HEK293 (cell line): Measurements from ENCODE around the gene ALG12.
A peak's percentile ranks its signal among the peaks of the same experiment; 100 is the strongest.

Source experiments
- CTCF ChIA-PET: fragments of 350-600 bp; formaldehyde crosslinking; extraction: SDS; loops from one replicate; lab custom pipeline; 2021; ENCODE audit warnings: antibody characterized with exemption; lab: Yijun Ruan, JAX
- POLR2A ChIA-PET: fragments of 300-600 bp; formaldehyde crosslinking; extraction: SDS; loops from one replicate; lab custom pipeline; 2020; ENCODE audit warnings: antibody characterized with exemption, inconsistent platforms; lab: Yijun Ruan, JAX
- H3K27ac ChIP-seq: fragments of 200-500 bp; sonication (Bioruptor generic); 2 replicates; pipeline ENCODE4 v1.5.1; 2014; ENCODE audit warnings: low read depth, low read length, control low read depth, inconsistent platforms; ENCODE audit errors: extremely low read depth
- H3K36me3 ChIP-seq, 2 experiments: fragments of 200-500 bp in 1 of 2; sonication (Bioruptor generic) in 1 of 2; 1 replicate in 1 of 2; 2 replicates in 1 of 2; pipeline ENCODE4 v1.5.1; 2014 to 2017; ENCODE audit warnings: inconsistent platforms in 2 of 2, low read length in 2 of 2; ENCODE audit not compliant: control insufficient read depth in 2 of 2, insufficient read depth in 1 of 2
- H3K4me1 ChIP-seq: fragments of 200-500 bp; sonication (Bioruptor generic); 2 replicates; pipeline ENCODE4 v1.5.1; 2014; ENCODE audit warnings: mild to moderate bottlenecking, low read length, inconsistent platforms; ENCODE audit not compliant: control insufficient read depth, insufficient read depth
- H3K4me3 ChIP-seq: 2 replicates; pipeline ENCODE4 v1.5.1; 2011; ENCODE audit warnings: low read depth, mild to moderate bottlenecking, control low read depth, low read length, moderate library complexity
- H3K9me3 ChIP-seq: fragments of 200-500 bp; sonication (Bioruptor generic); 2 replicates; pipeline ENCODE4 v1.5.1; 2014; ENCODE audit warnings: low read depth, low read length, inconsistent platforms; ENCODE audit not compliant: control insufficient read depth, insufficient read depth
- EGR2 ChIP-seq: fragments of 450-650 bp; formaldehyde crosslinking; IDR thresholded peaks from 2 replicates; pipeline ENCODE4 v1.5.1; 2016; ENCODE audit warnings: low read depth, missing biosample characterization, missing genetic modification characterization
- HIC1 ChIP-seq: fragments of 450-650 bp; formaldehyde crosslinking; IDR thresholded peaks from 2 replicates; pipeline ENCODE4 v1.5.1; 2016; ENCODE audit warnings: missing biosample characterization, missing genetic modification characterization
- KLF1 ChIP-seq: fragments of 450-650 bp; formaldehyde crosslinking; IDR thresholded peaks from 2 replicates; pipeline ENCODE4 v1.5.1; 2016; ENCODE audit warnings: missing biosample characterization, missing genetic modification characterization
- KLF9 ChIP-seq: fragments of 450-650 bp; formaldehyde crosslinking; IDR thresholded peaks from 2 replicates; pipeline ENCODE4 v1.5.1; 2016; ENCODE audit warnings: missing biosample characterization, missing genetic modification characterization, low read depth
- OVOL3 ChIP-seq: fragments of 450-650 bp; formaldehyde crosslinking; IDR thresholded peaks from 2 replicates; pipeline ENCODE4 v1.5.1; 2016; ENCODE audit warnings: missing biosample characterization, missing genetic modification characterization
- PRDM2 ChIP-seq: fragments of 450-650 bp; formaldehyde crosslinking; IDR thresholded peaks from 2 replicates; pipeline ENCODE4 v1.5.1; 2016; ENCODE audit warnings: missing biosample characterization, missing genetic modification characterization, borderline replicate concordance
- SCRT1 ChIP-seq: fragments of 450-650 bp; formaldehyde crosslinking; IDR thresholded peaks from 2 replicates; pipeline ENCODE4 v1.5.1; 2016; ENCODE audit warnings: missing biosample characterization, missing genetic modification characterization, borderline replicate concordance
- SP2 ChIP-seq: fragments of 450-650 bp; formaldehyde crosslinking; IDR thresholded peaks from 2 replicates; pipeline ENCODE4 v1.5.1; 2016; ENCODE audit warnings: missing biosample characterization, missing genetic modification characterization
- ZBTB7A ChIP-seq: fragments of 450-650 bp; formaldehyde crosslinking; IDR thresholded peaks from 2 replicates; pipeline ENCODE4 v1.5.1; 2016; ENCODE audit warnings: low read depth, missing biosample characterization, missing genetic modification characterization
- ZFHX2 ChIP-seq: fragments of 450-650 bp; formaldehyde crosslinking; conservative IDR thresholded peaks from 2 replicates; pipeline ENCODE4 v1.5.1; 2016; ENCODE audit warnings: missing biosample characterization, missing genetic modification characterization
- ZNF214 ChIP-seq: fragments of 450-650 bp; formaldehyde crosslinking; IDR thresholded peaks from 2 replicates; pipeline ENCODE4 v1.5.1; 2017; ENCODE audit warnings: missing biosample characterization, mild to moderate bottlenecking, missing genetic modification characterization, borderline replicate concordance
- ZNF292 ChIP-seq: fragments of 450-650 bp; formaldehyde crosslinking; IDR thresholded peaks from 2 replicates; pipeline ENCODE4 v1.5.1; 2016; ENCODE audit warnings: low read depth, missing biosample characterization, missing genetic modification characterization, borderline replicate concordance
- ZNF423 ChIP-seq: fragments of 450-650 bp; formaldehyde crosslinking; IDR thresholded peaks from 2 replicates; pipeline ENCODE4 v1.5.1; 2016; ENCODE audit warnings: missing biosample characterization, missing genetic modification characterization
- ZNF510 ChIP-seq: fragments of 450-650 bp; formaldehyde crosslinking; IDR thresholded peaks from 2 replicates; pipeline ENCODE4 v1.5.1; 2018; ENCODE audit warnings: mild to moderate bottlenecking, missing genetic modification characterization, missing biosample characterization; ENCODE audit not compliant: insufficient replicate concordance
- ZNF621 ChIP-seq: fragments of 450-650 bp; formaldehyde crosslinking; IDR thresholded peaks from 2 replicates; pipeline ENCODE4 v1.5.1; 2017; ENCODE audit warnings: missing biosample characterization, missing genetic modification characterization
- ZNF654 ChIP-seq: fragments of 450-650 bp; formaldehyde crosslinking; IDR thresholded peaks from 2 replicates; pipeline ENCODE4 v1.5.1; 2016; ENCODE audit warnings: low read depth, missing biosample characterization, missing genetic modification characterization
- TF ChIP-seq, protein P1 (sequence below): sonication (generic); formaldehyde crosslinking; IDR thresholded peaks from 2 replicates; pipeline ENCODE4 v1.8.1; 2022; ENCODE audit warnings: mild to moderate bottlenecking, moderate library complexity, missing genetic modification reagents

Gene ALG12

DNA sequence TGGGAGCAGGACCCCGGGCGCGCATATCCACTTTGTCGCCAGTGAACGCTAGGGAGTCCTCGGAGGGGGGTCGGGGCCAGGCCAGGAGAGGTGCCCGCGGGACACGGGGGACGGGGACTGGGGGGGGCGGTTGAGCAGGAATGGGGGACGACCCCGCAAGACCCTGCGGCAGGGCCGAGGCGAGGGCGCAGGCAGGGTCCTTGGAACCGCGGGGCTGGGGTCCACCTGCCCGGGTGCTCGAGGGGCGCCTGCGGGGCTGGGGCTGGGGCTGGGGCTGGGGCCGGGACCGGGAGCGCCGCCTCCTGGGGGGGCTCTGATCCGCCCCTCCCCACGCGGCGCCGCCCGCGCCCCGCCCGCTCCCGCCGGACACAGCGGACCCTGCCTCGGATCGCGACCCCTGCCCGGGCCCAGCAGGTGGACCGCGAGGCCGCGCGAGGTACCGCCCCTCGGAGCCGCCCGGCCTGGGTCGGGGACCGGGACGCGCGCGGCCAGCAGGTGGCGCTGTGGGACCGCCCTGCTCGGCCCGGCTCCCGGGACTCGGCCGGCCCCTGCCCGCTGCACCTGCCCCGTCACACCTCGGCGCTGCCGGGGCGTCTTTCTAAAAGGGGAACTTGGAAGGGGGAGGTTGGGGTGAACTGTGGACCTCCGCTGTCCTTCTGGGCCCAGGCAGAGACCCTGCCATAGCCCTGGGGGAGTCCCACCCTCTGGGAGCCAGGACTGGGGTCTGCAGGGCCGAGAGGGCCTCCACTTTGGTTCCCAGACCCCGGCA, 11.2 kb upstream of the ALG12 start (continued):
- no peak for TF ChIP-seq PRDM2 (tag by site-specific recombination)
- no peak for TF ChIP-seq ZNF621 (tag by site-specific recombination)
- no peak for TF ChIP-seq OVOL3 (tag by site-specific recombination)
- no peak for TF ChIP-seq ZNF214 (tag by site-specific recombination)
- TF ChIP-seq, protein P1, sequence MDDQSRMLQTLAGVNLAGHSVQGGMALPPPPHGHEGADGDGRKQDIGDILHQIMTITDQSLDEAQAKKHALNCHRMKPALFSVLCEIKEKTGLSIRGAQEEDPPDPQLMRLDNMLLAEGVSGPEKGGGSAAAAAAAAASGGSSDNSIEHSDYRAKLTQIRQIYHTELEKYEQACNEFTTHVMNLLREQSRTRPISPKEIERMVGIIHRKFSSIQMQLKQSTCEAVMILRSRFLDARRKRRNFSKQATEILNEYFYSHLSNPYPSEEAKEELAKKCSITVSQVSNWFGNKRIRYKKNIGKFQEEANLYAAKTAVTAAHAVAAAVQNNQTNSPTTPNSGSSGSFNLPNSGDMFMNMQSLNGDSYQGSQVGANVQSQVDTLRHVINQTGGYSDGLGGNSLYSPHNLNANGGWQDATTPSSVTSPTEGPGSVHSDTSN (CRISPR knock-in tag): peak; percentile 58; the same call in 1 of the 2 replicates
- TF ChIP-seq HIC1 (tag by site-specific recombination): no peak
- TF ChIP-seq ZNF654: peak; percentile 6; the same call in 1 of the 2 replicates
- TF ChIP-seq KLF9 (tag by site-specific recombination): no peak

DNA sequence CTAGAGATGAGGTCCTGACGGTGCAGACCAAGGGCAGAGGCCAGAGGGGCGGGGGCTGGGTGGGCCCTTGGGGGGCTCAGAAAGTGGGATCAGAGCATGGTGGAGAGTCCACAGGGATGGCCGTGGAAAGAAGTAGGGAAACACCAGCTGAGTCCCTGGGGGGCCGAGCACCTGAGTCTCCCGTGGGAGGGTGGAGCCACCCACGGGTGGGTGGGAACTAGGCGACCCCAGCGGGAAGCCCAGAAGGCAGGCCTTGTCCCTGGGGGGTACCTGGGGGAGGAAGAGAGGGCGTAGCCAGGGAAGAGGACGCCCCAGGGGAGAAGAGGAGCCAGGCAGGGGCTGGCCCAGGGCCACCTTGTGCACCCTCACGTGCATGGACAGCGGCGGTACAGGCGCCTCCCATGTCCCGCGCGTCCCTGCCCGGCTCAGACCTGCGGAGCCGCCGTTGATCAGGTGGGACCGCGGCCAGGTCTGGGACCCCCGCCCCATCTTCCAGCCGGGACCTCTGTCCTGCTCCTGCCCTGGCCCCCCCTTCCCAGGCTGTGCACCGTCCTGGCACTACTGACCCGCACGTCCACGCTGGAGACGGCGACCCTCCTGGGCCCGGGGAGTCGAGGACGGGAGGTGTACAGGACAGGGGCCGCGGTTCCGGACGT, 10.4 kb upstream of the ALG12 start:
- no peaks in the 10 kb centered on the region for H3K4me1 ChIP-seq
- ChIA-PET POLR2A (no interaction called here), CTCF (interaction anchor here (0.7 to 2.4 kb wide), 3 partner anchors 102 to 220 kb away, joined by 3 to 14 read pairs (median 4); no protein-coding TSS in a partner anchor)
- peaks cover 0 to 24% of the 10 kb centered on the region in 2 experiments; a peak in 1 of 3 replicates for H3K36me3 ChIP-seq
- TF ChIP-seq ZFHX2 (tag by site-specific recombination) (peak; percentile 58), ZNF292 (tag by site-specific recombination) (no peak), SCRT1 (no peak), EGR2 (tag by site-specific recombination) (peak; percentile 72), ZNF510 (tag by site-specific recombination) (no peak), SP2 (0 out of 2 replicates have a peak, but pooled peaks have one; percentile 16), KLF1 (0 out of 2 replicates have a peak, but pooled peaks have one; percentile 15), ZBTB7A (tag by site-specific recombination) (no peak), ZNF423 (peak; percentile 66)
- no peaks in the 10 kb centered on the region for H3K9me3 ChIP-seq
- H3K27ac ChIP-seq: no peak overlapping the region
- H3K4me3 ChIP-seq: no peak overlapping the region
